HEK293T (cell line): ENCODE measurements around the gene CAV2.

ENCODE experiments used
- CTCF ChIA-PET: fragments of 350-600 bp; formaldehyde crosslinking; extraction: SDS; loops from one replicate; lab custom pipeline; 2021; ENCODE audit warnings: antibody characterized with exemption, inconsistent platforms; lab: Yijun Ruan, JAX
- POLR2A ChIA-PET: fragments of 350-600 bp; formaldehyde crosslinking; extraction: SDS; loops from one replicate; lab custom pipeline; 2020; ENCODE audit warnings: antibody characterized with exemption, inconsistent platforms; lab: Yijun Ruan, JAX
- DNase-seq: peaks from one replicate; pipeline ENCODE4 v3.0.0; 2012; ENCODE audit warnings: mixed read lengths; ENCODE audit errors: extremely low spot score
- ARNT ChIP-seq: fragments of 450-650 bp; IDR thresholded peaks from 2 replicates; pipeline ENCODE4 v1.6.1; 2017; ENCODE audit warnings: mild to moderate bottlenecking
- BHLHE40 ChIP-seq: fragments of 450-650 bp; IDR thresholded peaks from 2 replicates; pipeline ENCODE4 v1.6.1; 2016; ENCODE audit warnings: mild to moderate bottlenecking, moderate library complexity, borderline replicate concordance
- CTBP1 ChIP-seq: fragments of 450-650 bp; IDR thresholded peaks from 2 replicates; pipeline ENCODE4 v1.6.1; 2016; ENCODE audit warnings: borderline replicate concordance
- ELF4 ChIP-seq: fragments of 450-650 bp; IDR thresholded peaks from 2 replicates; pipeline ENCODE4 v1.6.1; 2017; ENCODE audit warnings: antibody characterized with exemption
- FOXA1 ChIP-seq: fragments of 450-650 bp; IDR thresholded peaks from 2 replicates; pipeline ENCODE4 v1.6.1; 2016; ENCODE audit warnings: mild to moderate bottlenecking
- FOXK2 ChIP-seq: fragments of 450-650 bp; IDR thresholded peaks from 2 replicates; pipeline ENCODE4 v1.6.1; 2016; ENCODE audit warnings: mild to moderate bottlenecking
- FOXM1 ChIP-seq: fragments of 450-650 bp; IDR thresholded peaks from 2 replicates; pipeline ENCODE4 v1.6.1; 2017; ENCODE audit warnings: mild to moderate bottlenecking, borderline replicate concordance
- HDGF ChIP-seq: fragments of 450-650 bp; IDR thresholded peaks from 2 replicates; pipeline ENCODE4 v1.6.1; 2017; ENCODE audit warnings: antibody characterized with exemption, borderline replicate concordance
- L3MBTL2 ChIP-seq: fragments of 450-650 bp; conservative IDR thresholded peaks from 2 replicates; pipeline ENCODE4 v1.6.1; 2016; ENCODE audit warnings: mild to moderate bottlenecking
- LEF1 ChIP-seq: fragments of 450-650 bp; IDR thresholded peaks from 2 replicates; pipeline ENCODE4 v1.6.1; 2017; ENCODE audit warnings: mild to moderate bottlenecking, borderline replicate concordance
- NFRKB ChIP-seq: fragments of 450-650 bp; IDR thresholded peaks from 2 replicates; pipeline ENCODE4 v1.6.1; 2016; ENCODE audit warnings: mild to moderate bottlenecking, moderate library complexity
- PKNOX1 ChIP-seq: fragments of 450-650 bp; IDR thresholded peaks from 2 replicates; pipeline ENCODE4 v1.6.1; 2016
- SP1 ChIP-seq: fragments of 450-650 bp; IDR thresholded peaks from 2 replicates; pipeline ENCODE4 v1.6.1; 2017
- SUZ12 ChIP-seq: fragments of 450-650 bp; IDR thresholded peaks from 2 replicates; pipeline ENCODE4 v1.6.1; 2016; ENCODE audit warnings: mild to moderate bottlenecking
- TARDBP ChIP-seq: fragments of 450-650 bp; IDR thresholded peaks from 2 replicates; pipeline ENCODE4 v1.6.1; 2016
- ZNF384 ChIP-seq: fragments of 450-650 bp; IDR thresholded peaks from 2 replicates; pipeline ENCODE4 v1.6.1; 2016

CAV2 gene

GRCh38 chr7:116526897-116527296 is 27.4 kb downstream of the CAV2 start:
- CTCF ChIA-PET = interaction anchor here (0.5 to 2.3 kb wide), 14 partner anchors 8 to 267 kb away, joined by 3 to 9 read pairs (median 4); no protein-coding TSS in a partner anchor
- POLR2A ChIA-PET = interaction anchor here (0.8 to 1.3 kb wide), 5 partner anchors 12 to 267 kb away, joined by 3 to 6 read pairs (median 3); no protein-coding TSS in a partner anchor
- no peak for TF ChIP-seq LEF1
- TF ChIP-seq CTBP1 = no peak
- no peak for TF ChIP-seq FOXA1
- TF ChIP-seq SUZ12 = no peak
- TF ChIP-seq BHLHE40 = no peak
- TF ChIP-seq ELF4 = no peak
- TF ChIP-seq TARDBP = no peak
- TF ChIP-seq PKNOX1 = no peak
- no peak for TF ChIP-seq HDGF
- TF ChIP-seq FOXK2 = no peak
- TF ChIP-seq FOXM1 = no peak
- no peak for TF ChIP-seq NFRKB
- DNase-seq = no peak

GRCh38 chr7:116527521-116527920 is 28.0 kb downstream of the CAV2 start:
- POLR2A ChIA-PET = no interaction called here
- no peak for TF ChIP-seq ELF4
- no peak for TF ChIP-seq BHLHE40
- no peak for TF ChIP-seq SP1
- no peak for TF ChIP-seq CTBP1
- TF ChIP-seq PKNOX1 = no peak
- no peak for TF ChIP-seq ARNT
- no peak for TF ChIP-seq ZNF384
- TF ChIP-seq LEF1 = no peak
- TF ChIP-seq FOXM1 = no peak
- no peak for TF ChIP-seq FOXK2
- no peak for TF ChIP-seq SUZ12
- TF ChIP-seq L3MBTL2 = no peak
- TF ChIP-seq NFRKB = no peak
- TF ChIP-seq HDGF = no peak
- no peak for TF ChIP-seq TARDBP
- CTCF ChIA-PET = interaction anchor here (2.3 kb wide), 1 partner anchor 61 kb away, joined by 9 read pairs; no protein-coding TSS in a partner anchor

GRCh38 chr7:116528008-116528789 is 28.7 kb downstream of the CAV2 start:
- DNase-seq = no peak

More at GRCh38 chr7:116527521-116527920, 28.0 kb downstream of the CAV2 start:
- no peak for DNase-seq

DNA sequence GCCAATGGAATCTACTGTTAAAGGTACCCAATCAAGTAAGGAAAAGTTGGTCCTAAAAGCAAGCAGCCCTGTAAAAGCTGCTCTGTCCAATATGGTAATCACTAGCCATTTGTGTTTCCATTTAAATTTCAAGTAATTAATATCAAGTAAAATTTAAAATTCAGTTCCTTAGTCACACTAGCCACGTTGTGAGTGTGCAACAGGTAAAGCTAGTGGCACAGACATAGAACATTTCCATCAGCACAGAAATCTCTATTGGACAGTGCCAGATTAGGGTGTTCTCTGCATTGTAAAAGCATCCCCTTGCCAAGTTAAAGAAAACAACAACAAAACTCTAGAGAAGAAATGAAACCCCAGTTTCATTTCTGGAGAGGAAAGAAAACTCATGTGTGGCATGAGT is 29.7 kb downstream of the CAV2 start:
- TF ChIP-seq LEF1 (no peak), TARDBP (no peak), L3MBTL2 (no peak), NFRKB (no peak), FOXA1 (no peak), ELF4 (no peak), BHLHE40 (no peak), ZNF384 (no peak), ARNT (no peak), PKNOX1 (no peak), FOXK2 (no peak), CTBP1 (no peak)
- POLR2A ChIA-PET = no interaction called here
- CTCF ChIA-PET = interaction anchor here (0.6 to 0.8 kb wide), 2 partner anchors 70 to 303 kb away, joined by 3 read pairs; no protein-coding TSS in a partner anchor
- DNase-seq = no peak

More at GRCh38 chr7:116528008-116528789, 28.7 kb downstream of the CAV2 start:
- no peak for TF ChIP-seq TARDBP
- TF ChIP-seq FOXK2 = no peak
- TF ChIP-seq FOXM1 = no peak
- no peak for TF ChIP-seq SP1
- no peak for TF ChIP-seq PKNOX1
- TF ChIP-seq LEF1 = no peak
- no peak for TF ChIP-seq NFRKB
- TF ChIP-seq ZNF384 = no peak
- no peak for TF ChIP-seq HDGF
- TF ChIP-seq L3MBTL2 = no peak
- ChIA-PET POLR2A (no interaction called here), CTCF (no interaction called here)

DNA sequence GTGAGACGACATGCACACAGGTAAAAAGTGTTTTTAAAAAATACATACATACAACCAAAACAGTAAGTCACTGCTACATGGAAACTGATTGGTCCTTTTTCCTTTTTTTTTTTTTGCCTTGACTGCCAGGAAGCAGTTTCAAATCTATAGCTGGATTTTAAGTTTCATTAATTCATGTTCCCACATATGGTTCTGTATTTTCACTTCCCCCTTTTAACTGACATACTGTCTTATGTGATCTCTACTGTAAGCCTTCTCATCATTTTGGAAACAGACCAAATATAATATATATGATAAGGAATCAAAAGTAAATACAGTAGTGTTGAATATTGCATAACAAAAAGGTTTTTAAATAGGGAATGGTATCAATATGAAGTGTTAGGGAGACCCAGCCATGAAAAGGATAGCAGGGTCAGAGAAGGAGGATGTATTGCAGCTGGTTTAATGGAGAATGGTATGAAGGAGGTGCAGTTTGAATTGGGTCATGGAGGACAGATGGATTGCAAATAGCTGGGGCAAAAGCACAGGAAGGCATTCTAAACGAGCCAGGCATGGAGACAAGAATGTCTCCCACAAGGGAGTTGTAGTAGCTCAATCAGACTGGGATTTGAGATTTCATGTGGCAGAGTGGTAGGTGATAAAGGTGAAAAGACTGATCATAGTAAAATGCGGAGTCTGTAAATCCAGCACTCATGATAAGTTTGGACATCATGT is 30.7 kb downstream of the CAV2 start:
- DNase-seq = no peak
- ChIA-PET POLR2A (no interaction called here), CTCF (interaction anchor here (0.8 kb wide), 2 partner anchors 71 to 106 kb away, joined by 3 read pairs; no protein-coding TSS in a partner anchor)
- TF ChIP-seq SP1 = no peak
- no peak for TF ChIP-seq PKNOX1
- TF ChIP-seq ELF4 = no peak
- no peak for TF ChIP-seq LEF1
- TF ChIP-seq SUZ12 = no peak
- TF ChIP-seq FOXK2 = no peak
- no peak for TF ChIP-seq TARDBP
- no peak for TF ChIP-seq CTBP1
- no peak for TF ChIP-seq ZNF384
- no peak for TF ChIP-seq NFRKB
- no peak for TF ChIP-seq L3MBTL2
- TF ChIP-seq FOXA1 = no peak
- TF ChIP-seq FOXM1 = no peak
- no peak for TF ChIP-seq BHLHE40
- no peak for TF ChIP-seq ARNT
- TF ChIP-seq HDGF = no peak
